Kidney (tissue), 14 donors: ENCODE measurements around the gene PLCD1. TPM values are rescaled to one million over a fixed set of nuclear protein-coding genes. Genes with fewer than 3 reads are reported as not detected.

Experiments used
- DNase-seq, 5 donors: peaks; one replicate each; pipeline ENCODE4 v3.0.0-alpha.2; 2013 to 2020
- FAIRE-seq: peaks from 2 replicates; lab custom pipeline; 2012; peaks lifted over from hg19 to GRCh38; lab: Jason Lieb, UNC
- H3K27ac ChIP-seq, 2 donors: one replicate each; pipeline ENCODE4 v1.7.0; 2013; ENCODE audit warnings: low read depth in 2 of 2, low read length in 2 of 2, inconsistent platforms in 1 of 2
- H3K27me3 ChIP-seq: one replicate; pipeline ENCODE4 v1.7.1; 2013; ENCODE audit warnings: low read length, inconsistent platforms; ENCODE audit not compliant: control insufficient read depth, insufficient read depth
- H3K36me3 ChIP-seq, 3 donors: one replicate each; pipeline versions ENCODE4 v1.7.0 to v1.7.1; 2013; ENCODE audit warnings: low read length in 3 of 3, control low read depth in 1 of 3, inconsistent platforms in 1 of 3; ENCODE audit not compliant: insufficient read depth in 3 of 3, control insufficient read depth in 2 of 3
- H3K4me1 ChIP-seq, 3 donors: one replicate each; pipeline versions ENCODE4 v1.7.0 to v1.7.1; 2013; ENCODE audit warnings: low read length in 3 of 3, inconsistent platforms in 1 of 3, low read depth in 1 of 3; ENCODE audit not compliant: control insufficient read depth in 2 of 3, insufficient read depth in 2 of 3
- H3K4me3 ChIP-seq, 3 donors: one replicate each; pipeline versions ENCODE4 v1.7.0 to v1.8.1; 2013; ENCODE audit warnings: low read length in 3 of 3, control low read depth in 1 of 3, inconsistent platforms in 1 of 3
- H3K9ac ChIP-seq, 3 donors: one replicate each; pipeline versions ENCODE4 v1.7.0 to v1.7.1; 2013; ENCODE audit warnings: low read length in 3 of 3, control low read depth in 1 of 3, inconsistent platforms in 1 of 3
- H3K9me3 ChIP-seq, 3 donors: one replicate each; pipeline versions ENCODE4 v1.7.0 to v1.7.1; 2013; ENCODE audit warnings: low read length in 3 of 3, control low read depth in 1 of 3, inconsistent platforms in 1 of 3; ENCODE audit not compliant: control insufficient read depth in 2 of 3, insufficient read depth in 1 of 3
- intact Hi-C: fragments of 100-400 bp; cut with DNase I; formaldehyde crosslinking; loops from one replicate; pipeline ENCODE4 v1.11.1; 2022
- polyA plus RNA-seq: library from polyadenylated mRNA; stranded (reverse); fragments of 350-450 nt; fragmentation: Illumina TruSeq; extraction: RNeasy Lipid Tissue Mini Kit (QIAGEN cat#74804); gene quantifications from one replicate; pipeline ENCODE4 v1.2.3, GENCODE V29; 2014; ENCODE audit warnings: low read depth, low replicate concordance; ENCODE audit not compliant: insufficient read depth
- total RNA-seq: library from RNA; stranded (reverse); fragmentation: NEBNext Ultra II Directional; extraction: Animal tissue kit (Norgen Biotek cat#: 25700); gene quantifications from one replicate; pipeline ENCODE4 v1.2.1, GENCODE V29; 2021
- TF ChIP-seq, protein P1 (sequence below): IDR thresholded peaks from 3 replicates; pipeline ENCODE4 v1.5.1; 2012; ENCODE audit warnings: mild to moderate bottlenecking, moderate library complexity, borderline replicate concordance; ENCODE audit not compliant: insufficient read depth; ENCODE audit errors: extremely low read depth
- donor health status: control.
- donor health status: control.
- donor health status: control.
- donor health status: control.
- donor health status: control.
- donor health status: DM: yes; HTN: yes; CAD: no.
- donor health status: Normal renal cell carcinoma (clear cell type).

PLCD1 gene
- total and polyA plus RNA-seq, 2 donors from 2014 or later = 39.1 to 50.0 TPM

DNA sequence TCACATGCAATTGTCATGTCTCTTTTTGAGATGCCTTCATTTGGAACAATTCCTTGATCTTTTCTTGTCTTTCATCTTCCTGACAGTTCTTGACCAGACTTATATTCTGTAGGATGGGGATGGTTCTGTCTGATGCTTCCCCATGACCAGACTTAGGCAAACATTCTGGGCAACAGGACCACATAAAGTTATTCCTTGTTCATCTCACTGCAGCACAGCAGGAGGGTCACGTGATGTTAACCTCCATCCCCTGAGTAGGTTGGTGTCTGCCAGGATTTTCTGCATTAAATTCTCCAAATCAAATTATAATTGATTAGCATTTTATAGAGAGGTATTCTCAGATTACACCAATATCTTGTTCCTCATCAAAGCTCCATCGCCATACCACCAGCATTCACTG is 17.4 kb upstream of the PLCD1 start:
- TF ChIP-seq, protein P1, sequence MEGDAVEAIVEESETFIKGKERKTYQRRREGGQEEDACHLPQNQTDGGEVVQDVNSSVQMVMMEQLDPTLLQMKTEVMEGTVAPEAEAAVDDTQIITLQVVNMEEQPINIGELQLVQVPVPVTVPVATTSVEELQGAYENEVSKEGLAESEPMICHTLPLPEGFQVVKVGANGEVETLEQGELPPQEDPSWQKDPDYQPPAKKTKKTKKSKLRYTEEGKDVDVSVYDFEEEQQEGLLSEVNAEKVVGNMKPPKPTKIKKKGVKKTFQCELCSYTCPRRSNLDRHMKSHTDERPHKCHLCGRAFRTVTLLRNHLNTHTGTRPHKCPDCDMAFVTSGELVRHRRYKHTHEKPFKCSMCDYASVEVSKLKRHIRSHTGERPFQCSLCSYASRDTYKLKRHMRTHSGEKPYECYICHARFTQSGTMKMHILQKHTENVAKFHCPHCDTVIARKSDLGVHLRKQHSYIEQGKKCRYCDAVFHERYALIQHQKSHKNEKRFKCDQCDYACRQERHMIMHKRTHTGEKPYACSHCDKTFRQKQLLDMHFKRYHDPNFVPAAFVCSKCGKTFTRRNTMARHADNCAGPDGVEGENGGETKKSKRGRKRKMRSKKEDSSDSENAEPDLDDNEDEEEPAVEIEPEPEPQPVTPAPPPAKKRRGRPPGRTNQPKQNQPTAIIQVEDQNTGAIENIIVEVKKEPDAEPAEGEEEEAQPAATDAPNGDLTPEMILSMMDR = no peak
- intact Hi-C loops = no loop called here
- Histone ChIP-seq H3K4me1 (no peaks in the 10 kb centered on the region), H3K9me3 (no peaks in the 10 kb centered on the region), H3K36me3 (no peaks in the 10 kb centered on the region), H3K27me3 (no peaks in the 10 kb centered on the region), H3K9ac (no peak overlapping the region), H3K4me3 (no peak overlapping the region), H3K27ac (no peak overlapping the region)
- DNase-seq (no peak), FAIRE-seq (no peak)

DNA sequence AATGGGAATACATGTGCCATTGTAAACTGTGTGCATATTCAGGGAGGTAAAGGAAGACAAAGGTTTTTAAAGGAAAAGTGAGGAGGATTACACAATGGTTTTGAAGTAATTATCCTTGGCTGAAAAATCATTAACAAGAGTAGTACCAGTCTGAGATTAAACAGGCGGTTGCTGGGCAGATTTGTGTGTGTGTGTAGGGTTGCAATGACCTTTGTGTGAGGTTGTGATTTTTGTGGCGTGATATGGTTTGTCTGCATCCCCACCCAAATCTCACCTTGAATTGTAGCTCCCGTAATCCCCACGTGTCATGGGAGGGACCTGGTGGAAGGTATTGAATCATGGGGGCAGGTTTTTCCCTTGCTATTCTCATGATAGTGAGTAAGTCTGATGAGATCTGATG is 16.6 kb upstream of the PLCD1 start:
- Histone ChIP-seq H3K27me3 (no peaks in the 10 kb centered on the region), H3K4me3 (no peak overlapping the region), H3K9ac (no peak overlapping the region), H3K9me3 (no peaks in the 10 kb centered on the region), H3K27ac (no peak overlapping the region), H3K4me1 (no peaks in the 10 kb centered on the region), H3K36me3 (no peaks in the 10 kb centered on the region)
- TF ChIP-seq, protein P1 = no peak
- intact Hi-C loops = no loop called here
- FAIRE-seq (no peak), DNase-seq (no peak)

DNA sequence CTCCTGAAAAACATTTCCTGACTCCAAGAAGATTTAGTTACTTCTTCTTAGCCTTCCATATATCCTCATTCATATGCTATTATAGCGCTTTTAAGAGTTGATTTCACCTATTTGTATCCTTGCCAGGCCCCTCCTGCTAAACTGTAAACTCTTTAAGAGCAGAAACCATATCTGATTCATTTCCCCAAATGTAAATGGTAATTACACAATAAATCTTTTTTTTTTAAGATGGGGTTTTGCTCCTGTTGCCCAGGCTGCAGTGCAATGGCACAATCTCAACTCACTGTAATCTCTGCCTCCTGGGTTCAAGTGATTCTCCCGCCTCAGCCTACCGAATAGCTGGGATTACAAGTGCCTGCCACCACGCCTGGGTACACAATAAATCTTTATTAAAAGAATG is 14.0 kb upstream of the PLCD1 start:
- no peaks in the 10 kb centered on the region for H3K36me3 ChIP-seq
- TF ChIP-seq, protein P1 = no peak
- H3K9ac ChIP-seq = no peak overlapping the region
- intact Hi-C loops = no loop called here
- no peak overlapping the region for H3K4me3 ChIP-seq
- H3K4me1 ChIP-seq = peaks cover 0 to 12% (median 3%) of the 10 kb centered on the region in 3 donors
- FAIRE-seq (no peak), DNase-seq (no peak)
- H3K27ac ChIP-seq = no peak overlapping the region
- H3K27me3 ChIP-seq = peaks cover 4% of the 10 kb centered on the region
- no peaks in the 10 kb centered on the region for H3K9me3 ChIP-seq

DNA sequence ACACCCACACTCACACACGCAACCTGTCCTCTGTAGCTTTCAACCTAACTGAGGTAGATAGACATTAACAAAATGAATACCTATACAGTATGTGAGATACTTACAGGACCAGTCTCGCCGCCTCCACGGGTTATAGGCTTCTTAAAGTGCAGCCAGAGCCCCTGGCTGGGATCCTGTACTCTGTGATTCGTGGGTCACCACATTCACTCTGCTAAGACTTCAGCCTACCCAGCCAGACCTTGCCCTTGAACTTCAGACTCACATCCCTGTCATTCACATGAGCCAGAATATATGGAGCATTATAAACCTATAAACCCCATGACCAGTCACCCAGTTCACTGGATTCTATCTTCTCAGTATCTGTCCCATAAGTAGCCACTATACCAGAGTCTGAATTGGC is 11.0 kb upstream of the PLCD1 start:
- Histone ChIP-seq H3K36me3 (no peaks in the 10 kb centered on the region), H3K27ac (no peak overlapping the region), H3K9ac (no peak overlapping the region), H3K9me3 (no peaks in the 10 kb centered on the region), H3K27me3 (peaks cover 4% of the 10 kb centered on the region), H3K4me3 (no peak overlapping the region), H3K4me1 (peaks cover 0 to 12% (median 3%) of the 10 kb centered on the region in 3 donors)
- intact Hi-C loops = no loop called here
- FAIRE-seq = no peak
- no peak for DNase-seq
- TF ChIP-seq, protein P1 = no peak
